Activated effector memory CD4-positive, alpha-beta T cell treated with Interleukin-2 at 50 U/mL for 16 hours (primary cell): ENCODE results near the gene TIGD6.
A peak's percentile ranks its signal among the peaks of the same experiment; 100 is the strongest.

ENCODE experiments used
- DNase-seq: peaks from one replicate; pipeline ENCODE4 v3.0.0-alpha.2; 2020

TIGD6 gene

DNA sequence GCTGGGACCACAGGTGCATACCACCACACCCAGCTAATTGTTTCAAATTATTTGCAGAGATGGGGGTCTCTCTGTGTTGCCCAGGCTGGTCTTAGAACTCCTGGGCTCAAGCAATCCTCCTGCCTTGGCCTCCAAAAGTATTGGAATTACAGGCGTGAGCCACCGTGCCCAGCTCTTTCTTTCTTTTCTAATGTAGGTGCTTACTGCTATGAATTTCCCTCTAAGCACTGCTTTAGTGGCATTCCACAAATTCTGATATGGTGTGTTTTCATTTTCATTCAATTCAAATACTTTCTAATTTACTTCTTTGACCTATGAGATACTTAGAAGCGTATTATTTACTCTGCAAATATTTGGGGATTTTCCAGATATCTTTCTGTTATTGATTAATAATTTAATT, 15.0 kb upstream of the TIGD6 start:
- DNase-seq, result no peak

DNA sequence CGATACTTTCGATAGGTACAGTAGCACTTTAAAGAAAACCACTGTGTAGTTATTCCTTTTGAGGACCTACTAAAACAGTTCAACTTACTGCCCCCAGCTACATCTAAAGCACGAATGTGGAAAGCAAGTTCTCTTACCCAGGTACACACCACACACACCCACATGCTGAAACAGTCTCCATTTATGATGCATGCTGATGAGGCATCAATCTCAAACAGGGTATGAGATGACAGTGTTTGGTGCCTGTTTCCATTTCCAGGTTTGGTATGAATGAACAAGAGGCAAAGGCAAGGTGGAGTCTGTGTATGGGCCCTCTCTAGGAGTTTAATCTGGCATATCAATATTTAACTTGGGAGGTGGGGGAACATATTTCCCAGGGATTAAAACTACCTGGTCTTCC, 14.0 kb upstream of the TIGD6 start:
- no peak for DNase-seq

DNA sequence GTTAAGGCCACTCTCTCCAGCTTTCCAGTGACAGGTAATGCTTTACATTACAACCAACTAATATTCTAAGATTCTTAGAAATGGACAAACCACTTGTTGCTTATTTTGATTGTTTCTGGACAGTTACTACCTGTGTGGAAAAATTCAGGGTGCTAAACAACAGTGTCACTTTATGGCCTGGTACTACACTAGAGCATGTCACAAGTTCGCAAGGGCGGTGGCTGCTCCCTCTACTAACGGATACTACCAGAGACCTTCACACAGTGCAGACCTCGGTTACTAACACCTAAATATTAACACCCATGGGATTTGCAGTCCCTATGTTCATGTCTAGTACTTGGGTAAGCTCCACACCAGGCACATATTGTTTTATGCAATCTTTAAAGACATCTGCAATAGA, 13.5 kb upstream of the TIGD6 start:
- DNase-seq, result no peak

DNA sequence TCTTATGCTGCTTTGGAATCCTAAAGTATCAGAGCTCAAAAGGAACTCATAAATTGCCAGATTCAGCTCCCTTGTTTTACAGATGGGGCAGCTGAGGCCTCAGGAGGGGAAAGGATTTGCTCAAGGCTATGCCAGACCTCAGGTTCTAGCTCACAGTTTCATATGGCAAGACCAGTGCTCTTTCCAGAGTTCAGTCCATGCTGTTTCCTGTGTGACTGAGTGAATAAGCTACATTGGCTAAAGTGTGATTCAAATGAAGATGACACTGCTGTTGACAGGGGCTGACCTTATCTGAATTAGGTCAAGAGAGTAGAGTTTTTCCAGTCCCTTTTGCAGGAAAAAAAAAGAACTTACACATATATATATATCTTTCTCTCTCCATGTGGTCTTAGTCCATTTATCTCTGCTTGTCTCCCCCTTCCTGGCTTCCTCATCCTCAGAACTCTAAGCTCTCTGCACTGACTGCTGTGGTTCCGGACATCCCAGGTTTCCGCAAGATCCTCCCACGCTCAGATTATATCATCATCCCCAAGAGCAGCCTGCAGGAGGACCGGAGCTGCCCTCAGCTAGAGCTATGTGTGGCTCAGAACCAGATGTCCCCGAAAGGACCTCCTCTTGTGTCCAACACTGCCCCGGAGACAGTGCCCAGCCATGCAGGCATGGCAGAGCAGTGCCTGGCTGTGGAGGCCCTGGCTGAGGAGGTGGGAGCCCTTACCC, 9.4 kb upstream of the TIGD6 start:
- no peak for DNase-seq

DNA sequence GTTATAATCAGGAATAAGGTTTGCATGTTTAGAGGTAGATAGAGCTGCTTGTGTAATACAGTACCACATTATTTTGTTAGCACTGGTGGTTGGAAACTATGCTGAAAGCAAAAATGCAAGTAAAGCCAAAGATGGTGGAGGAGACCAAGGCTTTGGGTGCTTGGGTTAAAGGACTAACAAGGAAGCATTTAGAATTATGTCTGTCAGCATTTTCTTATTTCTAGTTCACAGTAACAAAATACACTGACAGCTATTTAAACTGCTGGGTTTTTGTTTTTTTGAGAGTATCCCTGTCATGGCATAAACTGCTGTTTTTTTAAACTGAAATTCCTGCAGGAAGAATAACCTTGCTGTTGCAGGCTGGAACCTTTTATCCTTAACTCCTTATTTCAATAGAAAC, 6.6 kb upstream of the TIGD6 start:
- no peak for DNase-seq

DNA sequence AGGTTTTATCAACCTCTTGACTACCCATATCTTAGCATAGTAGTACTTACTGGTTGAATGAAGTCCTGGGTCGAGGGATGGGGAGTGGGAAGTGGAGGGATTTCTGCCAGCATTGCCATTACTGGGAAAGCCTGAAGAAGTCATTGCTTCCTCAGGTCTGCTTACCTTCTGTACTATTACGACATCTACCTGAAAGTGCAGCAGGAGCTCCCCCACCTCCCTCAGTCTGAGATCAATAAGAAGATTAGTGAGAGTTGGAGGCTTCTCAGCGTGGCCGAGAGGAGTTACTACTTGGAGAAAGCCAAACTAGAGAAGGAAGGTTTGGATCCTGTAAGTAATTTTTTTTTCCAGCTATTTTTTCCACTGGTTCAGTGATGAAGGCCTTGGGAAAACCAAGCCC, 5.9 kb upstream of the TIGD6 start:
- DNase-seq, result no peak

DNA sequence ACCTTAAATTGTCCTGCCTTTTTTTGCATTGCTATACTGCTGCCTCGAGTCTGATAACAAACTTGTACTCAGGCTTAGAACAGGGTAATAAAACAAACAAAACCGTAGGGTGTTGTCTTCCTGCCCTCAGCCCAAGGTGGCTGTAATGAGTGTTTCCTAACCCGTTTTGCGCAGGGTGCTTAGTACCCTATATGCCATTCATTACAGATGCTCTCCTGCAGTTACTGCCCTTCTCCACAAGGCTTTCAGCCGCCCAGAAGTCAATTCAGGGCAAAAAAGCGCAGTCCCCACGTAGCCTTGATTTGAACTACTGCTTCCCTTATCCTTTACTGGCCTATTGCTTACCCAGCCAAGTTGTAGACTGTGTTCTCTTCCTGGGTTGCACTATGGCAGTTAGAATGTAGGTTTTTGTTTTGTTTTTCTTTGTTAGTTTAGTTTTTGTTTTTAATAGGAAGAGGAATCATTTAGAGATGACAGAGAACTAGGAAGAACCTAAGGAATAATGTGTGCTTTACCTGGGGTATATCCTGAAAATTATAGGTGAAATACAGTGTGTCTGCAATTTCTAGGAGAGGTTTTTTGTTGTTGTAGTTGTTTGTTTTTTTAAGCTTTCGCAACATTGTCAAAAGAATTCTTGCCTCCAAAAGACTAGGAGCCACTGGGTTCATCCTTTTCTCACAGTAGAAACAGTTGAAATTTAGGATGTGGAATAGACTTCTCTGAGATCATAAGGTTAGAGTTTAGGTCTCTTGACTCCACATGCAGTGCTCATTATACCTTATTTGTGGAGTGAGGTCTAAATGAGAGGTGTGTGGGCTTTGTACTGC, 1.4 kb upstream of the TIGD6 start:
- peak; percentile 44 for DNase-seq

DNA sequence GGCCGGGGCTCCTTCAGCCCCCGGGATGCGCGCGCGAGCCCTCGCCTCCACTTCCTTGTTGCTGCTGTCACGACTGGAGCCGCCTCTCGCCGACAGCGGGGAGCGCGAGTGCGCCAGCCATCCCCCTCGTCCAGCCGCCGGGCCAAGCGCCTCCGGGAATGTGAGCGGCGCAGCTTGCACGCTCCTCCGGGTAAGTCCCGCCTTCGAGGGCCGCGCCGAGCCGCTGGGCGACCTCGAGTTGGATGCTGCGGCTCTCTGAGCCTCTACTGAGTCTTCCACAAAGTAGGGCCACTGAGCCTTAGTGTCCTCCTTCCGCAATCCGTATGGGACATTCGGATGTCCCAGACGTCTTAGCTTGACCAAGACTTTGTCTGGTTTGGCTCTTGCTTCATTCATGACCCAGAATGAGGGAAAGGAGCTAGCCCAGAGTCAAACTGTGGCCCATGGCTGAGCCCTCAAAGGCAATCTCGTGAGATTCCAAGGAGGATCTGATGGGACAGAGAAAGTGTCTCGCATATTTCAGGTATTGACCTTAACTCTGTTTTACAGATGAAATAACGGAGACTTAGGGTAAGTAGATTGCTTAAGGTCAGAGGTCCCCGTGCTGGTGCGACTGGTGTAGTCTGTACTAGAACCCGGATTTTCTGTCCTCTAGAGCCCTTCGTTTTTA, 671 bp upstream of the TIGD6 start:
- DNase-seq, result peak; percentile 25

DNA sequence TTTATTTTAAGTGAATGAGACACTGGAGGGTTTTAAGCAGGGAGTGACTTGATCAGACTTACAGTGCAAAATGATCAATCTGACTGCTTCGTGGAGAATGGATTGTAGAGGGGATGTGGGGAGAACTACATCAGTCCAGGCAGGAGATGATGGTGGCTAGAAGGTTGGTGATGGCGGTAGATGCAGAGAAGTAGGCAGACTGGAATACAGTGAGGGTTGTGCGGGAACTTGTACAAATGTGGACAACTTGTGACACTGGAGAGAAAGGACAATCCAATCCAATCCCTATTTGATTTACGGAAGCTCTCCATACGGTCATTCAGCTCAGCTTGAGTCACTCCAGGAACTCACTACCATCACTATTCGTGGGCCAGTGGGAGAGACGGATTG, 593 bp downstream of the TIGD6 start:
- DNase-seq, result no peak

DNA sequence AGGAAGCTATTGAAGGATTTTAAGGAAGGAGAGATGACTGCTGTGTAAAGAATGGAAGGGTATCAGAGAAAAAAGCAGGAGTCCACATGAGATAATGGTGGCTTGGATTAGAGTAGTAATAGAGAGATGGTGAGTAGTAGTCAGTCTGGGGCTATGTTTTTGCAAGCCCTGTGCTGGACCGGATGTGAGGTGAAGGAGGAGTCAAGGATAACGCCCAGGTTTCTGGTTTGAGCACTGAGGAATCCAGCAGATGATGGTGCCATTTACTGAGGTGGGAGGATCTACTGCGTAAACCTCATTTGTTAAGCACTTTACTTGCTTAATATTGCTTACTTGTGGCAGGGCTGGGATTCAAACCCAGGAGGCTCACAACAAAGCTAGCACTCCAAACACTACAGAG, 1.1 kb downstream of the TIGD6 start:
- DNase-seq, result no peak

DNA sequence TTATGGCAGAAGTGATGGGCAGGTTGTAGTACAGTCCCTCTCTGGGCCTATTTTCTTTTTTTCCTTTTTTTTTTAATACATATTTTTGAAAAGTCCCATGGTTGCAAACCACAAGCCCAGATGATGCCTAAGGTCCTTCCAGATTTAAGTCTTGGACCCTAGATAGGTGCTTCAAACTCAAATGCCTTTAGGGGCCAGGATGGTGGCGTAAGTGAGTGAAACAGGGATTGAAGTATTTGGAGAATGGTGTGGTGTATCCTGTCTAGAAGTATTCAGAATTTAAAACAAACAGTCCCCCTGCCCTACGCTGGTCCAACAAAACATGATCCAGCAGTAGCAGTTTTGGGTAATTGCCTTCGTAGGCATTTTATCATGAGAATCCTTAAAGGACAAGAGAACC, 2.2 kb downstream of the TIGD6 start:
- DNase-seq, result no peak

DNA sequence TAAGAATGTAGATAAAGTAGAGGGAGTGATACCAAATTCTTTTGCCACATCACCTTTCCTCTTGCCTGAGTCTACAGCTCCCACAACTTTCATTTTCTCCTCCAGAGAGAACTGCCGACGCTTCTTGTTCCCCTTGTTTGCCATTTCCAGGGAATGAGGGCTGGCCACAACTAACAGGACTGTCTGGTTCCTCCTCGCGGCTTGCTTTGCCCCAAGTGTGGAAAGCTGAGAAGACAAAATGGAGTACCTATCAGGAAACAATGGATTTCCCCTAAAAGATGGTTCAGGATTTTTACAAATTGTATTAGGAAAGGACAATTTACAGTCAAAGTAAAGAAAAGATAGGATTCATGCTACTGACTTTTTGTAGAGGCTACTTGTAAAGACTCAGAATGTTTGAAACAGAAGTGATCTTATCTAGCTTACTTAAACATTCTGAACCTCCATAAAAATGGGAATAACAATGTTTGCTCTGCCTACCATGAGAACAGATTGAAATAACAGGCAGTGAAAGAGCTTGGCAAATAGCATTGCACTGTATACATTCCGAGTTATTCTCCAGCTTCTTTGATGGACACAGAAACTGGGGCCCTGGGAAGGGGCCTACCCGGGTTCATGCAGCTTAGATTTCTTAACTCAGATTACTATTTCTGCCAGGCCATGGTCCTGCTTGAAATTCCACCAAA, 4.1 kb downstream of the TIGD6 start:
- DNase-seq, result no peak

DNA sequence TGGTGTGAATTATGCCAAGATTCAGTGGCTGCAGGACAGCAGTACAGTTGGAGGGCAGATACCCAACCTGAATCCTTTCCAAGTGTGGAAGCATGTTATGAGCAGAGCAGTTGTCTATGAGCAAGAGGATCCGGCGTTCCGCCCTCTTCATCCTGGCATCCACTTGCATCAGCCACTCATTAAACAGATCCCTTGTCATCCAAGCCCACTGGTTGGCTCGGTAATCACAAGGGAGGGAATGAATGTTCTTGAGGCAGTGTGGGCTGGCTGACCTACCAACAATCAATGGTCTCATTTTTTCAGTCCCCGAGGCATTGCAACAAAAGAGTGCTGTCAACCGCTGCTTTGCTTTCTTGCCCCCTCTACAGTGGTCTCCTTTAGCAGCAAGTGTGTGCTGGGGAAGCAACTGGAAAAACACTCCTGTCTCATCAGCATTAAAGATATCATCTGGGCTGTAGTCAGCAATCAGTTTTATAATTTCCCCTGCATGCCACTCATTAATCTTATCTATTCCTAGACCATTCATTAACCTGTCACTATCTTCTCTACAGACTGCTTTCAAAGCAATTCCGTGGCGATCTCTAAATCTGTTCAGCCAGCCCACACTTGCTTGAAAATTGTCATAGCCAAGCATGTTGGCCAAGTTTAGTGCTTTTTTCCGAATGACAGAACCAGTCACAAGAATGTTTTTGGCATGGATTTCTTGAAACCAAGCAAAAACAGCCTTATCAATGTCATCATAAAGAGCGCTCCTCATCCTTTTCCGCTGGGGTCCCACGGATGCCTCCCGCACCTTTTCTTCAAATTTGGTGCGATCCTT, 4.9 kb downstream of the TIGD6 start:
- no peak for DNase-seq

DNA sequence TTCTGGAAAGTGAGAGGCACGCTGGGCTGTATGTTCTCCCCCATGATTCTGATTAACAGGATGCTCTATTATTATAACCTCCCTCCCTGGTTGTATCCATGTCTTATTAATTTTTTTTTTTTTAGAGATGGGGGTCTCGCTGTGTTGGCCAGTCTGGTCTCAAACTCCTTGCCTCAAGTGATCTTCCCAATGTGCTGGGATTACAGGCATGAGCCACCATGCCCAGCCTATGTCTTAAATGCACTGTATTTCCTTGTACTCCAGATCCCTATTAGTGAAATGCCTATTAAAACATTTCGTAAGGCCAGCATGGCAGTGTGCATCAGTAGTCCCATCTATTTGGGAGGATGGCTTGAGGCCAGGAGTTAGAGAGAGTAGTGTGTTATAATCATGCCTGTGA, 7.0 kb downstream of the TIGD6 start:
- no peak for DNase-seq

DNA sequence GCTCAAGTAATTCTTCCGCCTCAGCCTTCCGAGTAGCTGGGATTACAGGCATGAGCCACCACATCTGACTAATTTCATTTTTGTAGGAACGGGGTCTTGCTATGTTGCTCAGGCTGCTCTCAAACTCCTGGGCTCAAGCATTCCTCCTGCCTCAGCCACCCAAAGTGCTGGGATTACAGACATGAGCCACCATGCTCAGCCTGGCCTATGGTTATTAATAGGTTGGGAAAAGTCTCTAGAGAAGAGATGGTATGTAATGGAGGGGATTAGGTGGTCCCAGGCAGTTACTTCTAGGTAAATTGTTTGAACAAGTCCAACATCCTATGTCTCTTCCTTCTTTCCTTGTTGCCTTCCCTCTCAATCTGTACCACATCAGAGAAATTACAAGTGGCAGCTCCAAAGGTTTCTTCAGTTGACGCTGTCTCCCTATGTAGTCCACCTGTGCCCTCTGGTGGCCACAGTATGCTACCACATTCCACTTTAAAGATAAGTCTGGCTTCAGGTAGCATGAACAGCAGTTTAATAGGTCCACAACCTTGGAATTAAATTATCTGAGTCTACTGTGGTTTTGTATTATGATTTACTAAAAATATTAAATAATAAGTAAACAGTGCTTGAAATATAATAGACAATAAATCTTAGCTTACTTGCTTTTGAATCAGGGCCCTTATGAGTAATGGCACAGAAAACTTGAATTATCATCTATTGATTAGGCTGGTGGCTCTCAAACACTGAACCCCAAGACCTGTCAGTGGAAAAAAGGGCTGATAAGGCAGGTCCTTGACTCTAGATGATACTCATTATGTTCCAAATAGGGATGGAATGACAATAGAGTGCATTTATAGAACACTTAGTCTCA, 9.7 kb downstream of the TIGD6 start:
- DNase-seq, result peak; percentile 33

DNA sequence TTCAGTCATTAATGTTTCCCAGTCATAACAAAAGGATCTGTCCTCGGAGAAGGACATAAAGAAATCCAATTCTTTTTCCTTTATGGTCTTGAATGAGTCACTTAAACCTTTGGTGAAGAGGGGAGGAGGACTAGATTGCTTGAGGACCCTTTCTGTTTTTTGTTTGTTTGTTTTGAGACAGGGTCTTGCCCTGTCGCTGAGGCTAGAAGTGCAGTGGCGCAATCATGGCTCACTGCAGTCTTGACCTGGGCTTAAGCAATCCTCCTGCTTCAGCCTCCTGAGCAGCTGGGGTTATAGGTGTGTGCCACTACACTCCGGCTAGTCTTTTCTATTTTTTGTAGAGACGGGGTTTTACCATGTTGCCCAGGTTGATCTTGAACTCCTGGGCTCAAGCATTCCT, 12.3 kb downstream of the TIGD6 start:
- no peak for DNase-seq

DNA sequence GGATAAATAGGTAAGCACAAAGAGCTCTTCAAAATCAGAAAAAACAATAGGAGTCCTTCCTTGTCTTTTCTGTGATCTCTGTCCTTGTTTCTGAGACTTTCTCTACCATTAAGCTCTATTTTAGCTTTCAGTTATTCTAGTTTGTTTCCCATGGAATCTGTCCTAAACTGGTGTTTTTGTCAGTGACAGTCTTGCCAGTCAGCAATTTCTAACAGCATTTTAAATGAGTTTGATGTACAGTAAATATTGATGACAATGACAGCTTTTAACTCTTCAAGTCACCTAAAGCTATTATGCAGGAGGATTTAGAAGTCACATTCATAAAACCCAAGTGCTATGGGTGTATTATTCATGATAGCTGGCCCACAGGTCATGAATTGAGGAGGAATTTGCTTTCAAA, 17.9 kb downstream of the TIGD6 start:
- DNase-seq, result no peak

DNA sequence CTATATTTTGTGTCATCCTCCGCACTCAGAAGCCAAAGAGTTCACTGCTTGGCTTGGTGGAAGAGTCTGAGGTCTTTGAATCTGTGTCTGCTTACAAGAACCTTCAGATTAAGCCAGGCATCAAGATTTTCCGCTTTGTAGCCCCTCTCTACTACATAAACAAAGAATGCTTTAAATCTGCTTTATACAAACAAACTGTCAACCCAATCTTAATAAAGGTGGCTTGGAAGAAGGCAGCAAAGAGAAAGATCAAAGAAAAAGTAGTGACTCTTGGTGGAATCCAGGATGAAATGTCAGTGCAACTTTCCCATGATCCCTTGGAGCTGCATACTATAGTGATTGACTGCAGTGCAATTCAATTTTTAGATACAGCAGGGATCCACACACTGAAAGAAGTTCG, 19.2 kb downstream of the TIGD6 start:
- no peak for DNase-seq

DNA sequence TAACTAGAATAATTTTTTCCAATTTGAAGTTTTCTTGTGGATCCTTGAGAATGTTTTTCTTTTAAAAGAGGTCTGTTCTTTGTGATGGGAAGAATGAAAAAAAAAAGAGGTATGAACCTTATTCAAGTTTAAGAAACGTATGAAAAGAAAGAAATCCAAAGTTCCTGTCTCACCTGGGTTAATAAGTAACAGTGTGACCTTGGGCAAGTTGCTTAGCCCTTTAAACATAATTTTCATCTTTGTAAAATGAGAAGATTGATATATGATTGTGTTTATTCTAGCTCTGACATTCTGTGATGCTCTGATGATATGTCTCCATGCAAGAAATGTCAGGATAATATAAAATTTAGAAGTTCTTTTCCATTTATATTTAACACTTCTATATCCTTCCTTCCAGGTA, 20.6 kb downstream of the TIGD6 start:
- DNase-seq, result no peak

DNA sequence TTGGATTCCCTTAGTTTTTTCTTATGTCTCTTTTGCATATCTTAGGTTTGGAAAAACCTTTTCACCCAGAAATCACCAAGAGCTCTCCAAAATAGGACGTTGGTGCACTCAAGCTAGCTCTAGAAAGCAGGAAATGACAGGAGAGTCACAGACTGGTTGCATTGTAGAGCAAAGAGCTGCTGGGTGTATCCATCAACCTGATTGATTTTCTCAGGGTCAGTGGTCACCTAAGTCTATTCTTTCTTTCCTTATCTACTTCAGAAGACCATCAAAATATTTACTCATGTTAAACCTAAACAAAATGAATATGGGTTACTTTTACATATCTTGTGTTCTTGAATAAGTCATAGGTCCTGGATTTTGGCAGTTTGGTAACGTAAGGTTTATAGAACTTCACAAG, 25.0 kb downstream of the TIGD6 start:
- DNase-seq, result no peak

DNA sequence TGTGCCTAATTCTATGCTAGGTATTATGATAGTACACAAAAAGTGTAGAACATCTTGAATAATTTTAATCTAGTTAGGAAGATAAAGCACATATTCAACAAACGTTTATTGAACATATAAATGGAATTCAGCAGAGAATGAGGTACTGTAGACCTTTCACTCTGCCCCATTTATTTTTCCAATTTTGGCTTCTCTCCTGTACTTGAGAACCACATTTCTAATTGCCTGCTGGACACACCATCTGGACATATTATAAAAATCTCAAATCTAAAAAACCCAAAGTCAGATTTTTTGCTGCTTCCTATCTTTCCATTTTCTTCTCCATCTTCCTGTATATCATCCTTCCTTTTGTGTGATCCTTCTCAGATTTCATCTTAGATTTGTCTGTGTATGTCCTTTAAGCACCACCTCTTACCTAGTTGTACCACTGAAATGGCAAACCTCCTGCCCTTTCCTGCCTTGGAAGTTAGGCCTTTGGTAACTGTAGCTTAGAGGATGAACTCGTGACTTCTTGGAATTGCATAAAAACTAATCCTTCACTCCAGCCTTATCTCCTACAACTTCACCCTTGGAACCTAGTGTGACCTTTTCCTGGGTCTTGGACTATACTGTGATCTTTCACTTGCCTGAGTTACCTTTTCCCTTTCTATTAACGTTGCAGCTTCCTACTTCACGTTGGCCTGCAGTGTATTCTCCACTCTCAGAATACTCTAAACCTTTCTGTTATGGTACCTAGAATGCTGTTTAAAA, 31.1 kb downstream of the TIGD6 start:
- no peak for DNase-seq
